Keratinocyte (primary cell): ENCODE data around the gene PPIAL4G. TPM values are rescaled to one million over a fixed set of nuclear protein-coding genes. Genes with fewer than 3 reads are reported as not detected.
A peak's percentile ranks its signal among the peaks of the same experiment; 100 is the strongest.
"Not testable (repeated sequence)": the region's sequence is repeated elsewhere in the genome, so short reads cannot be mapped to it uniquely, and the experiment has no call there.

Experiments used
- DNase-seq: peaks from one replicate; pipeline ENCODE4 v3.0.0-alpha.2; 2011; ENCODE audit warnings: low read depth, missing footprints, low spot score
- FAIRE-seq: peaks from 2 replicates; lab custom pipeline; 2011; peaks lifted over from hg19 to GRCh38; lab: Jason Lieb, UNC
- H2AFZ ChIP-seq: 2 replicates; pipeline ENCODE4 v1.6.0; 2012; ENCODE audit warnings: low read length, control low read depth, inconsistent platforms; ENCODE audit not compliant: control insufficient read depth
- H3K27ac ChIP-seq: 2 replicates; pipeline ENCODE4 v1.5.1; 2011; ENCODE audit warnings: low read length; ENCODE audit not compliant: control insufficient read depth, insufficient read depth
- H3K27me3 ChIP-seq: 3 replicates; pipeline ENCODE4 v1.6.0; 2011; ENCODE audit warnings: low read length; ENCODE audit not compliant: control insufficient read depth, insufficient read depth; ENCODE audit errors: extremely low read depth
- H3K36me3 ChIP-seq, 2 experiments: 2 replicates in 1 of 2; 3 replicates in 1 of 2; pipeline ENCODE4 v1.5.1; 2011; ENCODE audit warnings: low read length in 2 of 2, mild to moderate bottlenecking in 1 of 2; ENCODE audit not compliant: control insufficient read depth in 2 of 2, insufficient read depth in 2 of 2; ENCODE audit errors: extremely low read depth in 1 of 2
- H3K4me1 ChIP-seq: 3 replicates; pipeline ENCODE4 v1.5.1; 2011; ENCODE audit warnings: low read length; ENCODE audit not compliant: control insufficient read depth, insufficient read depth; ENCODE audit errors: extremely low read depth
- H3K4me2 ChIP-seq: 3 replicates; pipeline ENCODE4 v1.6.0; 2011; ENCODE audit warnings: low read depth, low read length; ENCODE audit not compliant: control insufficient read depth, insufficient read depth; ENCODE audit errors: extremely low read depth
- H3K4me3 ChIP-seq, 3 experiments: fragments of 200-600 bp in 1 of 3; sonication (generic) in 1 of 3; 2 replicates in 2 of 3; 3 replicates in 1 of 3; pipeline ENCODE4 v1.5.1; 2011 to 2016; ENCODE audit warnings: low read length in 3 of 3, mild to moderate bottlenecking in 3 of 3, control low read depth in 2 of 3, inconsistent platforms in 1 of 3, low read depth in 1 of 3, mixed read lengths in 1 of 3, mixed run types in 1 of 3, moderate library complexity in 1 of 3; ENCODE audit not compliant: control insufficient read depth in 2 of 3, insufficient read depth in 2 of 3; ENCODE audit errors: extremely low read depth in 1 of 3
- H3K79me2 ChIP-seq: 2 replicates; pipeline ENCODE4 v1.6.0; 2012; ENCODE audit warnings: low read length; ENCODE audit not compliant: control insufficient read depth, insufficient read depth
- H3K9ac ChIP-seq: 3 replicates; pipeline ENCODE4 v1.6.0; 2011; ENCODE audit warnings: low read length; ENCODE audit not compliant: control insufficient read depth, insufficient read depth; ENCODE audit errors: extremely low read depth
- H3K9me1 ChIP-seq: 3 replicates; pipeline ENCODE4 v1.6.0; 2011; ENCODE audit warnings: low read length; ENCODE audit not compliant: control insufficient read depth, insufficient read depth; ENCODE audit errors: extremely low read depth
- H3K9me3 ChIP-seq: 2 replicates; pipeline ENCODE4 v1.5.1; 2012; ENCODE audit warnings: low read depth, low read length; ENCODE audit not compliant: control insufficient read depth
- H4K20me1 ChIP-seq: 3 replicates; pipeline ENCODE4 v1.6.0; 2011; ENCODE audit warnings: low read length; ENCODE audit not compliant: control insufficient read depth, insufficient read depth; ENCODE audit errors: extremely low read depth
- dilution Hi-C: fragments of 300-500 bp; cut with MboI; formaldehyde crosslinking; loops from one replicate; pipeline ENCODE4 v1.7.0; 2020; ENCODE audit warnings: low sequenced_read_pairs; ENCODE audit not compliant: extremely low pct_ligation_motif_present
- polyA plus RNA-seq, 5 experiments: library from polyadenylated mRNA; depleted of rRNA in 3 of 5; stranded (reverse) in 3 of 5; stranded (forward) in 1 of 5; unstranded in 1 of 5; fragments of >200 nt; gene quantifications; 1 replicate in 1 of 5; 2 replicates in 3 of 5; 3 replicates in 1 of 5; pipeline versions ENCODE4 v1.2.1 to v1.2.3, GENCODE V29; 2011 to 2012; ENCODE audit warnings: missing spikeins in 2 of 5, low read depth in 1 of 5, low replicate concordance in 1 of 5

Gene PPIAL4G
- polyA plus RNA-seq, 1 donor (not counting 4 experiments of a cell fraction or from before 2014, with no cell fraction given), result not detected

GRCh38 chr1:148512571-148513184 is 29.6 kb upstream of the PPIAL4G start:
- H3K4me2 ChIP-seq, H3K36me3 ChIP-seq, H3K9me3 ChIP-seq, H3K4me1 ChIP-seq, H3K4me3 ChIP-seq, H3K27me3 ChIP-seq, H3K27ac ChIP-seq, FAIRE-seq, H4K20me1 ChIP-seq, H3K9me1 ChIP-seq, H2AFZ ChIP-seq, H3K79me2 ChIP-seq, dilution Hi-C loops, H3K9ac ChIP-seq: not testable (repeated sequence)
- peak; percentile 5 for DNase-seq

GRCh38 chr1:148493933-148494332 is 10.8 kb upstream of the PPIAL4G start:
- FAIRE-seq, H3K9me1 ChIP-seq, dilution Hi-C loops, DNase-seq, H3K27me3 ChIP-seq, H3K27ac ChIP-seq, H3K4me1 ChIP-seq, H3K9me3 ChIP-seq, H2AFZ ChIP-seq, H3K36me3 ChIP-seq, H3K9ac ChIP-seq, H3K79me2 ChIP-seq, H3K4me3 ChIP-seq, H3K4me2 ChIP-seq, H4K20me1 ChIP-seq: not testable (repeated sequence)

- H3K4me2 ChIP-seq, H3K27ac ChIP-seq, DNase-seq, FAIRE-seq, H4K20me1 ChIP-seq, H3K36me3 ChIP-seq, H2AFZ ChIP-seq, dilution Hi-C loops, H3K9me1 ChIP-seq, H3K27me3 ChIP-seq, H3K9ac ChIP-seq, H3K4me3 ChIP-seq, H3K4me1 ChIP-seq, H3K79me2 ChIP-seq, H3K9me3 ChIP-seq: not testable (repeated sequence)
These were observed 2.0 kb downstream of the PPIAL4G start for GRCh38 chr1:148481134-148481533.

- dilution Hi-C loops, H3K79me2 ChIP-seq, H3K36me3 ChIP-seq, H3K9me3 ChIP-seq, H2AFZ ChIP-seq, DNase-seq, H3K4me2 ChIP-seq, H3K9me1 ChIP-seq, H3K27ac ChIP-seq, FAIRE-seq, H3K4me1 ChIP-seq, H3K27me3 ChIP-seq, H4K20me1 ChIP-seq: not testable (repeated sequence)
- H3K9ac ChIP-seq, result peak overlapping the region; percentile 73
- H3K4me3 ChIP-seq, result peak overlapping the region in 2 of 3 experiments; percentile 43 to 52
These were observed 23.4 kb downstream of the PPIAL4G start for GRCh38 chr1:148459694-148460093.

GRCh38 chr1:148458901-148459581 is 24.1 kb downstream of the PPIAL4G start:
- H3K27me3 ChIP-seq, H3K9me1 ChIP-seq, FAIRE-seq, H3K9me3 ChIP-seq, H3K36me3 ChIP-seq, H4K20me1 ChIP-seq, DNase-seq, H2AFZ ChIP-seq, dilution Hi-C loops, H3K4me1 ChIP-seq, H3K79me2 ChIP-seq: not testable (repeated sequence)
- peak overlapping the region; percentile 43 to 53 (median 52) for H3K4me3 ChIP-seq
- peak overlapping the region; percentile 37 for H3K4me2 ChIP-seq
- H3K27ac ChIP-seq, result peak overlapping the region; percentile 56
- peak overlapping the region; percentile 73 for H3K9ac ChIP-seq
